GM10847 (cell line): Measurements from ENCODE around the gene RWDD2A.

Experiments used
- POLR2A ChIP-seq: IDR thresholded peaks from 2 replicates; pipeline ENCODE4 v1.6.1; 2011; ENCODE audit not compliant: insufficient read length; ENCODE audit errors: extremely low read depth

RWDD2A gene

DNA sequence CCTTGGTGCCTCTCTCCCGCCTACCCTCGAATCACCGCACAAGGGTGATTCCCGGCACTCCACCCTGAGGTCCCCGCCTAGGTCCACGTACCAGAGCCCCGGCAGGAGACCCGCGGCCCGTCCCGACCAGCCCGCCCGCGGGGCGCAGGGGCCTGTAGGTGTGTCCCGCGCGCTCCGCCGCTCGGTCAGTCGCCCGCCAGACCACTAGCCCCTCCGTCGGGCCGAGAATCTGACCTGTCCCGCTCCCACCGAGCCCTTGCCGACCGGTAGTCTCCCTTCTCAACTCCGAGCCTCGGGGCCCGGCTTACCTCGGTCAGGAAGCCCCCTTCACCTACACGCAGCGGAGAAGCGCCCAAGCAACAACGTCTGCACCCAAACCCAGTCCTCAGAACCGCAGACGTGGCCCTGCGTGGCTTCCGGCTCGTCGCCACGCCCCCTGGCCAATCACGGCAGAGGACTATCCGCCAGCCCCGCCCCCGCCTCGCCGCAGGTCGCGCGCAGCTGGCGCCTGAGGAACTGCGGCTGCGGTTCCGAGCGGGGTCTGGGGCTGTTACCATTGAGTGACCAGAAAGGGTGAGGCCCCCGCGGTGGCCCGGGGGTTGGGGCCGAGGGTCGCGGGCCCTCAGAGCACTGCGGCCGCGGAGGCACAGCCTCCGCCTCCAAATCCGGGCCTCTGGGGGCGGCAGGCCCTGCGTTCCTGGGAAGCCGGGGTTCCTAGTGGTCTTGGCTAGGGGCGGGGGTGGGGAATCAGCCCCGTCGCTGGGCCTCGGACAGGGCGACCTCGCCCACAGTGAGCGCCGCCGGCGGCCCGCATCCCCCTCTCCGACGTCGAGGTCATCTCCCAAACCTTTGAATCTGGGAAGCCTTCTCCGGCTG, at the start of gene RWDD2A, which contains the start of gene PGM3:
RWDD2A (plus strand) TSS at position 487 of the 876 bp plus-strand sequence. CDS start 1,095 bp downstream, outside the sequence.
PGM3 (minus strand) TSS at position 395 of the 876 bp plus-strand sequence. CDS start 2,253 bp downstream, outside the sequence.
- TF ChIP-seq POLR2A, result peak; percentile 89

- TF ChIP-seq POLR2A, result no peak
Observed at GRCh38 chr6:83151114-83151513, 42.0 kb upstream of the RWDD2A start.

GRCh38 chr6:83152913-83153312, 40.2 kb upstream of the RWDD2A start:
- TF ChIP-seq POLR2A, result no peak

DNA sequence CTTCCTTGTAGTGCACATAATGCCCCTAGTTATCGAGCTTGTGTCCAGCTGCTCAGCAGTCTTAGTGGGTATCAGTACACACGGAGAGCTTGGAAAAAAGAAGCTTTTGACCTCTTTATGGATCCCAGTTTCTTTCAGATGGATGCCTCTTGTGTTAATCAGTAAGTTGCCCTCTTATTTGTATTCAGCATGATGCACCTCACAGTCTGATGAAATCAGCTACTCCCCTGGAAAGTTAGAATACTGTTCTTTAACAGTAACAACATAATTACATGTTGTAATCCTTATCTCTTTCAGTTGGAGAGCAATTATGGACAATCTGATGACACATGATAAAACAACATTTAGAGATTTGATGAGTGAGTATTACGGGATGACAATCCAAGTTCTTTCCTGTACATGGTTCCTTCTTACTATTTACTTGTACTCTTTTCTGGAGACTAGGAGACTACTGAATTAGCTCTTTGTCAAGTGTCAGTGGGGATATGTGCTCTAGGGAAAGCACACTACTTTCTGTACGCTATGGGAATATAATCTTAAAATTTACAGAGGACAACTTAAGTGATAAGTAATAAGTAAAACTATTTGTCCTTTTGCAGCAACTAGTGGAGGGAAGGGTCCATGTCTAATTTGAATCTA, 39.2 kb upstream of the RWDD2A start:
- TF ChIP-seq POLR2A, result no peak

DNA sequence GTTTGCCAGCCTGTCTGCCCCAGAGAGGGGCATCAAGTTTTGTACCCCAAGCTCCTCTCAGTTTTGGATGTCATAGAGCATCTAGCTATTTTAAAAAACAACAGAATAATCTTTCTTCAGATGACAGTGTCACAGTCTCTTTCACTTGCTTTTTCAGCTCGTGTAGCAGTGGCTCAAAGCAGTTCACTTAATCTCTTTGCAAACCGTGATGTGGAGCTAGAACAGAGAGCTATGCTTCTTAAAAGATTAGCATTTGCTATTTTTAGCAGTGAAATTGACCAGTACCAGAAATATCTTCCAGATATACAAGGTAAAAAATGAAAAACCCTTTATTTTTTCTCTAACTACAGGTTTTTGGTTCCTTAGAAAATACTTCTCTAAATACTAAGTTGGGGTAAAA, 37.4 kb upstream of the RWDD2A start:
- no peak for TF ChIP-seq POLR2A

GRCh38 chr6:83160167-83160566, 33.0 kb upstream of the RWDD2A start:
- no peak for TF ChIP-seq POLR2A

DNA sequence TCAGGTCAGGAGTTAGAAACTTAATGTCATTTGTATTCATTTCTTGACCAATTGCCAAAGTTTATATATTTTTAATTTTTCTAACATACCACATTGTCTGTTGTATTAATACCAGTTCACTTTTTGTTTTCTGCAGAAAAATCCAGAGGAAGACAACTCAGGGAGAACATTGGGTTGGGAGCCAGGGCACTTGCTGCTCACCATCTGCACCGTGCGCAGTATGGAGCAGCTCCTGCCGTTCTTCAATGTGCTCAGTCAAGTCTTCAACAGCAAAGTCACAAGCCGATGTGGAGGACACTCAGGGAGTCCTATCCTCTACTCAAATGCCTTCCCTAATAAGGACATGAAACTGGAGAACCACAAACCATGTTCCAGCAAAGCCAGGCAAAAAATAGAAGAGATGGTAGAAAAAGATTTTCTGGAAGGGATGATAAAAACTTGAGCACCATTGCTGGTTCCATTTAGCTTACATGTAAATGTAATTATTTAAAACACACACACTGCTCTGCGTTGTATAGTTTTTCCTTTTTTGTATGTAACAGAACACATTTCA, 25.4 kb upstream of the RWDD2A start:
- TF ChIP-seq POLR2A, result no peak

GRCh38 chr6:83168556-83168955, 24.6 kb upstream of the RWDD2A start:
- no peak for TF ChIP-seq POLR2A

- TF ChIP-seq POLR2A, result no peak
Observed at GRCh38 chr6:83169106-83169505, 24.1 kb upstream of the RWDD2A start.

- no peak for TF ChIP-seq POLR2A
Observed at GRCh38 chr6:83169511-83169910, 23.6 kb upstream of the RWDD2A start.

GRCh38 chr6:83176246-83176645, 16.9 kb upstream of the RWDD2A start:
- TF ChIP-seq POLR2A, result no peak

GRCh38 chr6:83180426-83180950, 12.7 kb upstream of the RWDD2A start:
- no peak for TF ChIP-seq POLR2A

DNA sequence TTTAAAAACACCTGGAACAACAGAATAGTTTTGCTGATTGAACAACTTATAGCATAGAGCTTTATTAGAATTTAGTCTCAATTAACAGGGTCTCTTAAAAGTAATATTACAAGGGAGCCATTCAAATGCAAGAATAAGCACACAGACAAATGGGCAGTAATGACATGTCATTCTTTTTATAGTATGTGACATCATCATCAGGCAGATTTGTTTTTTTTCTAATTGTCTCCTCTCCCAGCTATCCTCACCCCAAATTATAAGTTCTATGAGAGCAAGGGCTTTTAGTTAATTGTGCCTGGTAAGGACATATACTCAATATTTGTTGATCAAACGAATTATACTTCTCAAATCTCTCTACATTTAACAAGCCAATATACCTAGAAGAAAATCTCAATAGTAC, 11.0 kb upstream of the RWDD2A start:
- TF ChIP-seq POLR2A, result no peak

DNA sequence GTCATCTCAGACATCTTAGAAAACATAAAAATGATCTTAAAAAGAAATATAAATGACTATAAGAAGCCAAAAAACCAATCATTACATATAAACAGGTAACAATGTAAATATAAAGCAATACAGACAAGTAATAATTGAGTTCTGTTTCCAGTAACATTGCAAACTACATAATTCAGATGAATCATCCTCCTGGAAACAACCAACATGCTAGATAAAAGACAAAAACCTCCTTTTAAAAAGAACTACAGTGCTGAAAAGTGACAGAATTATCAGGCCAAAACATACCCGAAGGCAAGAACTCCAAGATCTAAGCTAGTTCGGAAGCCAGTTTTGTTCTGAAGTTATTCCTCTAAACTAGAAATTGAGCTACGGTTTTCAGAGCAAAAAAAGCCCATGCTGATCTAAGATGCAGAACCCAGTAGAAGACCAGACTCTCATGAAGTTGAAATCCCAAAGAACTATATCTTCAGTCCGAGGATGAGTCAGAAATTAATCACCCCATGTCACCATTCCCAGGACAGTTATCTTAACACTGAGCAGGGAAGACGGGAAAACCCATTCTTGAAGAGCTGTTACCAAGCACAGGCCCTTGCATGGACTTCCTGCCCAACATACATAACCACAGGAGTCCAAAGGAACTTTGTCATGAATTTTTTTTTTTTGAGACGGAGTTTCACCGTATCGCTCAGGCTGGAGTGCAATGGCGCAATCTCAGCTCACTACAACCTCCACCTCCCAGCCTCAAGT, 9.9 kb upstream of the RWDD2A start:
- no peak for TF ChIP-seq POLR2A

DNA sequence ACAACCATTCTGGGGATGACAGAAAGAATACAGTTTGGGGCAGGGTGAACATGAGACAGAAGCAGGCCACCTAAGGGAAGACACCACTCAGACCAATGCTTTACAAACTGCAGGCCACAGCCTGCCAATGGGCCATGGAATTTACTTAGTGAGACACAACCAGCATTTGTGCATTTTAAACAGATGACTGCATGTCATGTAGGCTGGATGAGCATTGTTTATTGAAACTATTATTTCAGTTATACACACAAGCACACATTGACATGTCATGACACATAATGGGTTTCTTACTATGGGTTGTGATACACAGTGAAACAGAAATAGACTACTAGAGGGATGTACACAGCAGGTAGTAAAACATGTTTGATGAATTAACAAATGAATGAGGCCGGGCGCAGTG, 8.1 kb upstream of the RWDD2A start:
- no peak for TF ChIP-seq POLR2A

- TF ChIP-seq POLR2A, result no peak
Observed at GRCh38 chr6:83188501-83188900, 4.7 kb upstream of the RWDD2A start.

DNA sequence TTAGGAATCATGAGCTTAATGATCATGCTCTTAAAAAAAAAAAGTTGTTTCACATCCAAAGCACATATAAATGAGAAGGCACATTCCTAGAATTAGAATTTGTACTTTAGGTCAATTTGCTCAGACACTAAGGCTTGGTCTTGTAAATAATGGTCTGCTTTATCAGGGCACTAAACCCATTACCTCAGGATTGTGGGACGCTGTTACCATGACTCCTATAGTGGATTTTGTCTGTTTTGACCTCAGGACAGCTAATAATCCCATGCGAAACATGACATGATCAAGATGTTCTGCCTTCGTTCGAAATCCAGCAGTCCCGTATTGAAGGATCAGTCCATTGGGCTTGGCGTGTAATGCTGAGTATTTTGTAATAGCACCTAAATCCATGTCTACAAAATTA, 2.5 kb upstream of the RWDD2A start:
- TF ChIP-seq POLR2A, result no peak
